Keratinocyte (primary cell): ENCODE measurements around the gene MYOM1. TPM values are rescaled to one million over a fixed set of nuclear protein-coding genes. Genes with fewer than 3 reads are reported as not detected.

Experiments used
- DNase-seq: peaks from one replicate; pipeline ENCODE4 v3.0.0-alpha.2; 2011; ENCODE audit warnings: low read depth, missing footprints, low spot score
- FAIRE-seq: peaks from 2 replicates; lab custom pipeline; 2011; peaks lifted over from hg19 to GRCh38; lab: Jason Lieb, UNC
- H2AFZ ChIP-seq: 2 replicates; pipeline ENCODE4 v1.6.0; 2012; ENCODE audit warnings: low read length, control low read depth, inconsistent platforms; ENCODE audit not compliant: control insufficient read depth
- H3K27ac ChIP-seq: 2 replicates; pipeline ENCODE4 v1.5.1; 2011; ENCODE audit warnings: low read length; ENCODE audit not compliant: control insufficient read depth, insufficient read depth
- H3K27me3 ChIP-seq: 3 replicates; pipeline ENCODE4 v1.6.0; 2011; ENCODE audit warnings: low read length; ENCODE audit not compliant: control insufficient read depth, insufficient read depth; ENCODE audit errors: extremely low read depth
- H3K36me3 ChIP-seq, 2 experiments: 2 replicates in 1 of 2; 3 replicates in 1 of 2; pipeline ENCODE4 v1.5.1; 2011; ENCODE audit warnings: low read length in 2 of 2, mild to moderate bottlenecking in 1 of 2; ENCODE audit not compliant: control insufficient read depth in 2 of 2, insufficient read depth in 2 of 2; ENCODE audit errors: extremely low read depth in 1 of 2
- H3K4me1 ChIP-seq: 3 replicates; pipeline ENCODE4 v1.5.1; 2011; ENCODE audit warnings: low read length; ENCODE audit not compliant: control insufficient read depth, insufficient read depth; ENCODE audit errors: extremely low read depth
- H3K4me2 ChIP-seq: 3 replicates; pipeline ENCODE4 v1.6.0; 2011; ENCODE audit warnings: low read depth, low read length; ENCODE audit not compliant: control insufficient read depth, insufficient read depth; ENCODE audit errors: extremely low read depth
- H3K4me3 ChIP-seq, 3 experiments: fragments of 200-600 bp in 1 of 3; sonication (generic) in 1 of 3; 2 replicates in 2 of 3; 3 replicates in 1 of 3; pipeline ENCODE4 v1.5.1; 2011 to 2016; ENCODE audit warnings: low read length in 3 of 3, mild to moderate bottlenecking in 3 of 3, control low read depth in 2 of 3, inconsistent platforms in 1 of 3, low read depth in 1 of 3, mixed read lengths in 1 of 3, mixed run types in 1 of 3, moderate library complexity in 1 of 3; ENCODE audit not compliant: control insufficient read depth in 2 of 3, insufficient read depth in 2 of 3; ENCODE audit errors: extremely low read depth in 1 of 3
- H3K79me2 ChIP-seq: 2 replicates; pipeline ENCODE4 v1.6.0; 2012; ENCODE audit warnings: low read length; ENCODE audit not compliant: control insufficient read depth, insufficient read depth
- H3K9ac ChIP-seq: 3 replicates; pipeline ENCODE4 v1.6.0; 2011; ENCODE audit warnings: low read length; ENCODE audit not compliant: control insufficient read depth, insufficient read depth; ENCODE audit errors: extremely low read depth
- H3K9me1 ChIP-seq: 3 replicates; pipeline ENCODE4 v1.6.0; 2011; ENCODE audit warnings: low read length; ENCODE audit not compliant: control insufficient read depth, insufficient read depth; ENCODE audit errors: extremely low read depth
- H3K9me3 ChIP-seq: 2 replicates; pipeline ENCODE4 v1.5.1; 2012; ENCODE audit warnings: low read depth, low read length; ENCODE audit not compliant: control insufficient read depth
- H4K20me1 ChIP-seq: 3 replicates; pipeline ENCODE4 v1.6.0; 2011; ENCODE audit warnings: low read length; ENCODE audit not compliant: control insufficient read depth, insufficient read depth; ENCODE audit errors: extremely low read depth
- CTCF ChIP-seq, 3 experiments: IDR thresholded peaks in 1 of 3; conservative IDR thresholded peaks in 1 of 3; optimal IDR thresholded peaks in 1 of 3; 2 replicates in 2 of 3; 3 replicates in 1 of 3; pipeline versions ENCODE3 to v1.5.1; 2011; ENCODE audit warnings: low read length in 3 of 3, mild to moderate bottlenecking in 3 of 3, moderate library complexity in 2 of 3, control low read depth in 1 of 3, inconsistent platforms in 1 of 3; ENCODE audit not compliant: insufficient read depth in 2 of 3; ENCODE audit errors: extremely low read depth in 1 of 3
- EZH2 ChIP-seq: IDR thresholded peaks from one replicate; pipeline ENCODE4 v1.6.1; 2012; ENCODE audit warnings: inconsistent platforms, mild to moderate bottlenecking, low read length, moderate library complexity
- dilution Hi-C: fragments of 300-500 bp; cut with MboI; formaldehyde crosslinking; loops from one replicate; pipeline ENCODE4 v1.7.0; 2020; ENCODE audit warnings: low sequenced_read_pairs; ENCODE audit not compliant: extremely low pct_ligation_motif_present
- polyA plus RNA-seq, 5 experiments: library from polyadenylated mRNA; depleted of rRNA in 3 of 5; stranded (reverse) in 3 of 5; stranded (forward) in 1 of 5; unstranded in 1 of 5; fragments of >200 nt; gene quantifications; 1 replicate in 1 of 5; 2 replicates in 3 of 5; 3 replicates in 1 of 5; pipeline versions ENCODE4 v1.2.1 to v1.2.3, GENCODE V29; 2011 to 2012; ENCODE audit warnings: missing spikeins in 2 of 5, low read depth in 1 of 5, low replicate concordance in 1 of 5

MYOM1 gene
- polyA plus RNA-seq, 1 donor (not counting 4 experiments of a cell fraction or from before 2014, with no cell fraction given): 0.03 TPM

GRCh38 chr18:3186678-3187658, 32.8 kb downstream of the MYOM1 start:
- H3K4me1 ChIP-seq: no peaks in the 10 kb centered on the region
- no peaks in the 10 kb centered on the region for H4K20me1 ChIP-seq
- no peaks in the 10 kb centered on the region for H3K79me2 ChIP-seq
- no peak overlapping the region for H2AFZ ChIP-seq
- no peak for DNase-seq
- TF ChIP-seq CTCF (optimal IDR thresholded peaks at IDR 0.05 in 1 of 3, IDR thresholded peaks at IDR 0.05 in 1 of 3, conservative IDR thresholded peaks at IDR 0.05 in 1 of 3; ENCODE audit: extremely low read depth in 1 of 3, insufficient read depth in 2 of 3, low read length in 3 of 3) (no peak), EZH2 (no peak)
- H3K9me1 ChIP-seq: no peaks in the 10 kb centered on the region
- H3K9ac ChIP-seq: no peak overlapping the region
- H3K27ac ChIP-seq: no peak overlapping the region
- H3K27me3 ChIP-seq: no peaks in the 10 kb centered on the region
- FAIRE-seq: no peak
- dilution Hi-C loops: no loop called here
- no peaks in the 10 kb centered on the region for H3K36me3 ChIP-seq
- no peaks in the 10 kb centered on the region for H3K9me3 ChIP-seq
- H3K4me2 ChIP-seq: no peak overlapping the region
- H3K4me3 ChIP-seq: no peak overlapping the region

GRCh38 chr18:3184275-3184963, 35.3 kb downstream of the MYOM1 start:
- Histone ChIP-seq H3K27me3 (no peaks in the 10 kb centered on the region), H3K9ac (no peak overlapping the region), H4K20me1 (no peaks in the 10 kb centered on the region), H3K4me2 (no peak overlapping the region), H2AFZ (no peak overlapping the region), H3K9me3 (no peaks in the 10 kb centered on the region), H3K36me3 (no peaks in the 10 kb centered on the region), H3K4me1 (no peaks in the 10 kb centered on the region), H3K4me3 (no peak overlapping the region), H3K79me2 (no peaks in the 10 kb centered on the region), H3K27ac (no peak overlapping the region), H3K9me1 (no peaks in the 10 kb centered on the region)
- no peak for FAIRE-seq
- no peak for DNase-seq
- dilution Hi-C loops: no loop called here
- no peak for TF ChIP-seq CTCF (optimal IDR thresholded peaks at IDR 0.05 in 1 of 3, IDR thresholded peaks at IDR 0.05 in 1 of 3, conservative IDR thresholded peaks at IDR 0.05 in 1 of 3; ENCODE audit: extremely low read depth in 1 of 3, insufficient read depth in 2 of 3, low read length in 3 of 3)
- TF ChIP-seq EZH2: no peak
